GDM1 (cell line): ENCODE results near the gene PTGFRN.
A peak's percentile ranks its signal among the peaks of the same experiment; 100 is the strongest.

Source experiments
- DNase-seq: peaks from one replicate; lab custom pipeline; 2025; lab: John Stamatoyannopoulos, UW

The PTGFRN gene

DNA sequence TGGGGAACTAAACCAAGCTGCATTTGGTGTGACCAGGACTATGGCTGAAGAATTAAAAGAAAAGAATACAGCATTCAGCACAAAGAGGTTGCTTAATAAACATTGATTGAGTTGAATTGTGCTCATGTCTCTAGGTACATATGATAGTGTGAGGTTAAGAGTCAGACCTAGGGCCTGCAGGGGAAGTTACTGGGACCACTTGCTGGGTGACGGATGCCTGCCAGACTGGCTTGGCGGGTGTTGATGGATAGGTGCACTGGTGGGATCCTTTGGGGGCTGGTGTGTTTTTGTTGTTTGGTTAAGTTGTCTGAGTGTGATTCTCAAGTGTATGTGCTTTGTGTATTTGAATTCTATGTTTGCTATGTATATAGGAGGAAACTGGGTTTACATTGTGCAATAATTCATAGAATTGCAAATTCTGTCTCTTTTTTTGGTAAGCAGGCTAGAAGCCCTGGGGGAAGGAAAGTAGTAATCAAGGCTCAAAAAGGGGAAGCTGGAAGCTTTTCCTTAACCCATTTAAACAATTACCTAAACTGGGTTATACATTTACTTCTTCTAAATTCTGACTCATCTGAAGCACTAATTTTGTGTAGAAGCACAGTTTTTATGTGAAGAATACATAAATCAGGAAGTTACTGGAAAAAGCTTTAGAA lies 93.6 kb downstream of the PTGFRN start:
- peak; percentile 24 for DNase-seq

DNA sequence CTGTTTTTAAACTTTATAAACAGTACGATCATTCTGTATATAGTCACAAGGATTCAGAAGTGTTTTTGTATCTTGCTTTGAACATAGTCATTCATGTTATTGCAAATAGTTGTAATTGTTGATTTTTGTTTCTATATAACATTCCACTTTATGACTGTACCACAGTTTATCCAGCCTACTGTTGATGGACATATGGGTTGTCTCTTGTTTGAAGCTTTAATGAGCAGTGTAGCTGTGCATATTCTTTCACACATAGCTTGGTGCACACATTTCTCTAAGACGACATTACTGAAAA lies 98.0 kb downstream of the PTGFRN start:
- no peak for DNase-seq

DNA sequence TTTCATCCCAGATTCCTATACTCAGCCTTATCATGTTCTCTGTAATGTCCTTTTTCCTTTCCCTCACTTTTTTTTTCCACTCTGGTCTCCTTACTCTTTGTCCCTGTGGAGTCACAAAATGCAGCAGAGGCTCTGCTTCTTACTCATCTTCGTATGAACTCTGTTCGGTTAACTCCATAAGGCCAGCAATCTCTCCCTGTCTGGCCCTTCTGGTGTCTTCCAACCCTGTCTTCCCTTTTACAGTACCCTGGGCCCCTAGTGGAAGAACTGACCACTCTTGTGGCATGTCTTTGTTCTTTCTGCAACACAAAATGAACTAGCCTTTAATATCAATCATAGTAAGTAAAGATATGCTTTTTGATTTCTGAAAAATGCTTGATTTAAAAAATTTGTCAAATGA lies 98.9 kb downstream of the PTGFRN start:
- DNase-seq: no peak

DNA sequence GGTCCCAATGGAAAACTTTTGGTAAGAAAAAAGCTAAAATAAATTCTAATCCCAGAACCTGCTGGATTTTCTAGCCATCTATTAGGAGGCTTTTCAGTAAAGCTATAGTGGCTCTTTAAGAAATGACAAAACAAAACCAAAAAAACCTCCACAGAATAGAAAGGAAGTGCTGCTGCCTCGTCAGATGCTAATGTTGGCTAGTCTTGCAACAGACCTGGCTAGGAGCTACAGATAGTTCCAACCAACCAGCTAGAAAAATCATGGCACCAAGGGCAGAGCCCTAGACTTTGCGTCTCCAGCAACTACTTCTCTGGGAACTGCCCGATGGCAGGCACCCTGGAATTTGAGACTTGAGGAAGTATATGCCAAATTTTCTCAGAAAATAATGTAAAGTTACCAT lies 99.4 kb downstream of the PTGFRN start:
- DNase-seq: peak; percentile 23

DNA sequence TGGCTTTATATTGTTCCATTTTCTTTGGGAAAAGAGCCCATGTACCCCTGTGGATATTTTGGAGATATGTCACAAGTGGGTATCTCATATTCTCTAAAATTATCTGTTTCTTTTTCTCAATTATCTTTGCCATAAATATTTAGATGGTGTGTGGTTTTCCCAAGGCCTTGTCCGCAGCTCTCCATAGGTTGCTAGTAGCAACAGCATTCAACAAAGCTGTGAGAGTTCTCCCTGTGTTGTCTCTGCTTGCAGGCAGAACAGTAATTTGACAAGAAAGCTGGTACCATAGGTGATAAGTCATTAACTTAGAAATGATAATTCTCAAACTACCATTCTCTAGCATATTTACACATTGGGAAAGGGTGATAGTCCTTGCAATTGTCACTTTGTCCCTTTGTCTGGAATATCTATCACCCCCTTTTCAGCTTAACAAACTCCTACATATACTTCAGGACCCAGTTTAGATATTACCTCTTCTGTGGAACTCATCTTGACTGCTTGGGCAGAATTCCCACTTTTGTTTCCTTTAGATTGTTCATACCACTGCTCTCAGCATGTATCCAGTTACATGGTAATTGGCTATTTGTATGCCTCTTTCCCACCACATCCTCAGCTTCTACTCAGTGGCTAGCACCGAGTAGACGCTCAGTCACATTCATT lies 100.7 kb downstream of the PTGFRN start:
- no peak for DNase-seq

DNA sequence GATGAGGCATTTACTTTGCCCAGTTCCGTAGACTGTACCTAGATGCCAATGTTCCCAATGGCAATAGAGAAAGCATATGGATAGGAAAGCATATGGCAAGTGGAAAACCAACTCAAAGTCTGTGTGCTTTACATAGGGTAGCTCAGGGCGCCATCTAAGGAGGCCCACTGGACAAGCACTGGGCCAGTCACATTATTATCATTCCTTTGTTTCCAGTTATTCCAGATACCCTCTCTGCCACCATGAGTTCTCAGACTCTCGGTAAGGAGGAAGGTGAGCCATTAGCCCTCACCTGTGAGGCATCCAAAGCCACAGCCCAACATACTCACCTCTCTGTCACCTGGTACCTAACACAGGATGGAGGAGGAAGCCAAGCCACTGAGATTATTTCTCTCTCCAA lies 101.6 kb downstream of the PTGFRN start:
- no peak for DNase-seq

DNA sequence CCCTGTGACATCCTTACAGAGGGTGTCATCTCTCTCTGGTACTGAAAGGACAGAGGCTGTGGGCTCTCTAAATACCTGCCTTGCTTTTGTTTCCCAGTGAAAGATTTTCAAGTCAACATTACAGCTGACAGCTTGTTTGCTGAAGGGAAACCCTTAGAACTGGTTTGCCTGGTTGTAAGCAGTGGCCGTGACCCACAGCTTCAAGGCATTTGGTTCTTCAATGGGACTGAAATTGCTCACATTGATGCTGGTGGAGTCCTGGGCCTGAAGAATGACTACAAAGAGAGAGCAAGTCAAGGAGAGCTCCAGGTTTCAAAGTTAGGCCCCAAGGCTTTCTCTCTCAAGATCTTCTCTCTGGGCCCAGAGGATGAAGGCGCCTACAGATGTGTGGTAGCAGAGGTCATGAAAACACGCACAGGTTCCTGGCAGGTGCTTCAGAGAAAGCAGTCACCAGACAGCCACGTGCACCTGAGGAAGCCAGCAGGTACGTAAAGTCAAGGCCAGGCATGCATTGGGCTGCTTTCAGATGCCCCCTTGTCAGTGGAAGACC lies 103.7 kb downstream of the PTGFRN start:
- DNase-seq: no peak

DNA sequence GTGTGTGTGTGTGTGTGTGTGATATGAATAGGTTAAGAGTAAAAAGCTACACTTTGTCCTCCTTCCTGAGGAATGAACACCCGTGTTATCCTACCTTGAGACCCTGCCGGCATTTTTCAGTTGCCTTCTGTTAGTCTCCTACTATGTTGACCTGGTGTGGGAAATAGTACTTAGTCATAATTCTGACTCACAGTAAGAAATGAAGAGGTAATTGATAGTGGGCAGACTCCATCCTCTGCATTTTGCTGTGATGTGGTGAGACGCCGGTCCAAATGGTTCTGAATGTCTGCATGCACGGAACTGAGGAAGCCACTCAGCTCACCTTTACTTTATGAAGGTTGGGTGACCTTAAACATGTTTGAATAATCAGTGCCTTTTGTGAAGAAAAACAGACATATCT lies 104.5 kb downstream of the PTGFRN start:
- no peak for DNase-seq

DNA sequence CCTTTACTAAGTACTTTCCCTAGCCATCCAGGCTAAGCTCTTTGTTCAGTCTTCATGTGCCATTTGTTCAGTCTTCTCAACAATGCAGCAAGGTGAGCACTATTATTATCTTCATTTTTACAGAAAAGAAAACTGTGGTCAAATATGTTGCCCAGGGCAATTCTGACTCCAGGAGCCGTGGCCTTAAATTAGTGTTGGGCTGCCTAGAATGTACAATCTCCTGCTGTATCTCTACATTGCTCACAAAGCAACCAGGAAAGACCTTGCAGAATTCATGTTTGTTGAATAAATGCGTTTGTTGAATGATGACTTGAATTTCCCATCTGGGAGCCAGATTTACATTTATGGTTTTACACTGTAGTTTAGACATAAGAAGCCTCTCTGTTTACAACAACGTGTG lies 106.0 kb downstream of the PTGFRN start:
- no peak for DNase-seq

DNA sequence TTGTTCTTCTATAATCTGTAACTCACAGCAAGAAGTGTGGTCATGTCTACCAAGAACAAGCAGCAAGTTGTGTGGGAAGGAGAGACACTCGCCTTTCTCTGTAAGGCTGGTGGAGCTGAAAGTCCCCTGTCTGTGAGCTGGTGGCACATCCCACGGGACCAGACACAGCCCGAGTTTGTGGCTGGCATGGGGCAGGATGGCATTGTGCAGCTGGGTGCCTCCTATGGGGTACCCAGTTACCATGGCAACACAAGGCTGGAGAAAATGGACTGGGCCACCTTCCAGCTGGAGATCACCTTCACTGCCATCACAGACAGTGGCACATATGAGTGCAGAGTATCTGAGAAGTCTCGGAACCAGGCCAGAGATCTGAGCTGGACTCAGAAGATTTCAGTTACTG lies 107.3 kb downstream of the PTGFRN start:
- DNase-seq: no peak

DNA sequence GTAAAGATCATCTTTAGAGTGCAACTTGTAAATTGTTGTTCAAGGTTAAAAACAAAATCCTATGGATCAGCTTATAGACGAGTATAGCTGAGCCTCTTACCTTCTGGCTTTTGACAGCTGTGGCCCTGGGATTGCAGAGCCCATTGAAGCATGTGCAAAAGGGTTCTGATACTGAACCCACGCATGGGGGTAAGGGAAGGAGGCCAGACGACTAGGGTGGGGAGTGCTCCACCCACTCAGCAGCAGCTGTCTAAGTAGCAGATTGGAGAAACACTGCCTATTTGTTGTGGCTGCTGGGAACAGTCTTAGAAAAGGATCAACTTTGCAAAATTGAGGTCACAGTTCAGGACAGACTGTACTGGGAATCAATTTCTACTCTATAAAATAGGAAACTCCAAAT lies 107.9 kb downstream of the PTGFRN start:
- no peak for DNase-seq

DNA sequence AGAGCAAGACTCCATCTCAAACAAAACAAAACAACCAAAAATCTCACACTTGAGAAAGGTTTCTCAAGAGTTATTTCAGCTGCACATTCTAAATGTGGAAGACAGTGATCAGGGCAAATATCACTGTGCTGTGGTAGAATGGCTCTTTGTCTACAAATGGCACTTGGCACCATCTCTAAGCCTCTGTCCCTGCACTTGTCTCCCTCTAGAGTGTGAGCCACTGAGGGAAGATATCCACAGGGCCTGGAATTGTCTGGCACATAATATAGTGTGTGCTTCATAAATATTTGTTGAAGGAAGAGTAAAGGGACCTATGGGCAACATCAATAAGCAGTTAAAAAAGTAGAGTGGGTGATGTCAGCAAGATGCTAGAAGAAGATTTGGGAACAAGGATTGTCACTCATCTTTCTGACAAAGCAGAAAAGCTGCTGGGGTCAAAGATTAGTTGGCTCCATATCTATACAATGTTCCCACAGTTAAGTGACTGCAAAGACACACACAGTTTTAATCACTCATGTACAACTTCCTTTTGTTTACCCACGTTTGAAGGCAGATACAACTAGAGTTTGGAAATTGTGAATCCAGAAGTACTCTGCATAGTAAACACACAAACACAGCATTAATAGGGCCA lies 110.9 kb downstream of the PTGFRN start:
- no peak for DNase-seq

DNA sequence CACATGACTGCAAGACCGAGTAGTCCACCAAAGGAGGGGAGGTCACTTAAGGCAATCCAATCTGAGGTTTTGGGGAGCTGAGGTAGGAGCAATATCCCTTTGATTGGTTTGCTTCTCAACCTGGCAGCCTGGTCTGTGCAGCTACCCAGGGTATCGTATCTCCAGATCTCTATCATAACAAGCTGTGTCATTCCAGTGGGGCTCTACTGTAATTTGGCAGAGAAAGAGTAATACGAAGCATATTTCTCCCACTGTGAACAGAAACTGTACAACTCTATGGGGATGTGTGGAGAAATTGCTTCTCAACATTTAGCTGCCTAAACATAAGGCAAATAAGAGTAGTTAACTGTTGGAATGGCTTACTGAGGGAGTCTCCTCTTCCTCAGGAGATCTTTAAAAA lies 112.4 kb downstream of the PTGFRN start:
- DNase-seq: no peak

DNA sequence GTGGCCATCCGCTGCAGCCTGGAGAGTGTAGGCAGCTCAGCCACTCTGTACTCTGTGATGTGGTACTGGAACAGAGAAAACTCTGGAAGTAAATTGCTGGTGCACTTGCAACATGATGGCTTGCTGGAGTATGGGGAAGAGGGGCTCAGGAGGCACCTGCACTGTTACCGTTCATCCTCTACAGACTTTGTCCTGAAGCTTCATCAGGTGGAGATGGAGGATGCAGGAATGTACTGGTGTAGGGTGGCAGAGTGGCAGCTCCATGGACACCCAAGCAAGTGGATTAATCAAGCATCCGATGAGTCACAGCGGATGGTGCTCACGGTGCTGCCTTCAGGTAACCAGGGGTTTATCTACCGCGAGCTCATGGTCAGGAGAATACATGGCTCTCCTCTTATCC lies 115.9 kb downstream of the PTGFRN start:
- DNase-seq: no peak

DNA sequence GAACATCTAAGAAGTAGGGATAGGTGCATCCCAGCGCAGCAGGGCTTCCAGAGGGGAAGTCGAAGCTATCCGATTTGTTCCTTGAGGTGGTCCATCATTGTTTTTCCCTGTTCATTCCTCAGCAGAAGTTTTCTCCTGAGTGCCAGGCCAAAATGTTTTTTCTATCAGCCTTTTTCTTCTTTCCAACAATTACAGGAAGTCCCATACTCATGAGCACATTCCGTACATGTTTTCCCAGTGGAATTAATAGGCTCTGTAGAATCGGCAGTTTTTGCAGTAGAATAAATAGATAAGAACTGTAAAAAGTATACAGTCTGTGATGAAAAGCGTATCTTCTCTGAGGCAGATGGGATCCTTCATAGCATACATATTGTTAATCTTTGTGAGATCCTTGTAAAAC lies 116.6 kb downstream of the PTGFRN start:
- no peak for DNase-seq

DNA sequence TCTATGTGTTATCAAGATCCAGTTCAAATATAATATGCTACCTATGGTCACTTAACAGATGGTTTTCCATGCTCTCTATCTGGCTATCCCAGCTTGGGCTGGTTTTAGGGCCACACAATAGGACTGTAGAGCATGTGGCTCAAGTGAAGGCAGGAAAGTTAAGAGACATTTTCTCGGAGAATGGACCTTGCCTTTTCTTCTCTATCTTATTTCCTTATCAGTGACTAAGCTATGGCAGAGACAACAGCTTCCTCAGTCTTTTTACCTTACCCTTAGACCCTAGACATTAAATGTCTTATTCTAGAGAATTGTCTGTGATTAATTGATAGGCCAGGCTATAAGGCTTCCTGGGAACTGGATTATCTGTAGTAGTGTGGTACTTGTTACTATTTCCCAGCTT lies 120.0 kb downstream of the PTGFRN start:
- no peak for DNase-seq

DNA sequence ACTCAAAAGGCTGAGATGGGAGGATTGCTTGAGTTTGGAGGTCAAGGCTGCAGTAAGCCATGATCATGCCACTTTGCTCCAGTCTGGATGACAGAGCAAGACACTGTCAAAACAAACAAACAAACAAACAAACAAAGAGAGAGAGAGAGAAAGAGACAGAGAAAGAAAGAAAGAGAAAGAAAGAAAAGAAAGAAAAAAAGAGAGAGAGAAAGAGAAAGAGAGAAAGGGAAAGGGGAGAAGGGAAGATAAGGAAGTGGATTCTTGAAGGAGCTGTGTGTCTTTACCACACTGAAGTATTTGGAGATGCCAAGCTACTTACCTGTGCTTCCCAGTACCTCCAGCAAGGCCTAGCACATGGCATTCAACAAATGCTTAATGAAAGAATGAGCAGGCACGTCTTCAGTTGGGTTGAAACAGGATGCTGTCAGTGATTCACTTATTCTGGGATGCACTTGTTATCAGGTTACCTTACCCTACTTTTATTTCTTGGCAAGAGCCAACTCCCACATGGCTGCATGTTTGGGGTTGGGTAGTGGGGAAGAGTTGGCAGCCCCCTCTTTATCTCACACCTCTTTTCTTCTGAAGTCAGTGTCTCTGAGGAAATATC lies 120.7 kb downstream of the PTGFRN start:
- no peak for DNase-seq

DNA sequence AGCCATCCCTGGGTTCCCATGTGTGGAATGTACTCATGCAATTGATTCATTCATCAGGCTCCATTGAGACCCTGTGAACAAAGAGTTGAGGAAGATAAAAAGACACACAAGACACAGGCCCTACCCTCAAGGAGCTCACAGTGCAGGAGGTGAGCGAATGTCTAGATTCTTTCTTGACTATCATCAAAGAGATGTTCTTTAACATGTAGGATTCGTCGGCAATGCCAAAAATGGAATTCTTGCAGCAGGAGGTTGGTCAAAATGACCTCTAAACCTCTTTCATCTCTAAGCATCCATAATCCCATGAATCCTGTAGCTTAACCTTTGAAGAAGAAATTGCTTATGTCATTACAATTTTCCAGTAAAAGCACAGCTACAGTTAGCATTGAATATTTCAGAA lies 122.5 kb downstream of the PTGFRN start:
- DNase-seq: no peak

DNA sequence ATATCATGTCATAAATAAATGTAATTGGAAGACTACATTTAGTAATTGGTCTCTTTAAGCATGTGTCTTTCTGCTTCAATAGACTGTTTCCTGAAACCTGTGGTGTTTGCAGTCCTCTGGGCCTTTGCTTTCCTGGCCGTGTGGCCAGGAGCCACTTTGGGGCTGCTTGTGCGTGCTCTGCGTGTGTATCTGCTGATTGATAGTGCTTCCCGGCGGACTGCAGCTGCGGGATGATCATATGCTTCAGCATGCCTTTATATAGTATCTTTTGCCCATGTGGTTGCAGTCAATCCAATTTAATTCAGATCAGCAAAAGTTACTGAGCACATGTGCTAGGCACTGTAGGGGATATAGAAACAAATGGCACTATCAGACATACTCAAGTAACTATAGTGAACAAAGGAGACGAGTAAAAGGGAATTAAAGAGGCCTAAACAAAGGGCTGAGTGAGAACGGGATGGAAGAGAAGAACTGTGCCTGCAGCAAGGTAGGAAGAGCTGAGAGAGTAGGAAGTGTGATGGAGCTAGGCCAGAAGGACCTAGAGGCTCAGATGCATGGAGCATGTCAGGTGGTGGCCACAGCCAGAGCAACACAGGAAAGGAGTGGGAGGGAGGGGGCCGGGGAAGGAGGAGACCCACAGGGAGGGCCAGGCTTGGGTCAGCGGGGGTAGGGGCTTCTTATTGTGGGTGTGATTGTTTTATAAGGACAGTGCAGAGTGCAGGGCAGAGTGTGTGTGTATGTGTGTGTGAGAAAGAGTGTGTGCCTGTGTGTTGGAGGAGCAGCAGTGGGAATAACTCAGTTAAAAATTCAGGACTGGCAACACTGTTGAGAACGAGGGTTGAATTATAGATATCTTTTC lies 123.2 kb downstream of the PTGFRN start:
- DNase-seq: no peak

DNA sequence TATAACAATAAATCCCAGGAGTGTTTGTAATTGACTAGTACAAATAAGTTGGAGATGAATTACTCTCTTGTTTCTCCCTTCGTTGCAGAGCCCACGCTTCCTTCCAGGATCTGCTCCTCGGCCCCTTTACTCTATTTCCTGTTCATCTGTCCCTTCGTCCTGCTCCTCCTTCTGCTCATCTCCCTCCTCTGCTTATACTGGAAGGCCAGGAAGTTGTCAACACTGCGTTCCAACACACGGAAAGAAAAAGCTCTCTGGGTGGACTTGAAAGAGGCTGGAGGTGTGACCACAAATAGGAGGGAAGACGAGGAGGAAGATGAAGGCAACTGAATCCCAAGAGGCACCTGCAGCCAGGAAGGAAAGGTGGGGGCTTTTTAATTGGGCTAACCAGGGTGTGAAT lies 124.1 kb downstream of the PTGFRN start:
- DNase-seq: no peak

DNA sequence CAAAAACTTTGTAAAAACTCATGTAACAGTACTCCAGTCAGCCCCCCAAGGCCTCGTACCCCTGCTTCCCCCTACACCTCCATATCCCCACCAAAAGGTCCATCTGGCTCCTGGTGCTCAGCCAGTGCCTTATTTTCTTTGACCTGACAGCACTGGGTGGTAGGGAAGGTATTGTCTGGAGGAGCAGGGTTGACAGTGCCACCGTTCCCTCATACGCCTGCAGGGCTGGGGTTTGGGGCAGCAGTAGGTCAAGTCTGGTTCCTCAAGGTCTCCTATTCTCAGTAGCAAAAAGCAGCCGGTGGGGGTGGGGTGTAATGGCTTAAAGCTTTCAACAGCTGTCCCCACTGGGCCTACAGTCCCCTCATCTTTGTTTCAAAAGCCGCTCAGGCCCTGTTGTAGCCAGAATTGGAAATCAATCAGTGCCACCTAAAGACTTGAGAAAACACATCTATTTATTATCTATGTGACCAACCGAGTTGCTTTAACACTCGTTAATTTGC lies 125.1 kb downstream of the PTGFRN start:
- DNase-seq: no peak

DNA sequence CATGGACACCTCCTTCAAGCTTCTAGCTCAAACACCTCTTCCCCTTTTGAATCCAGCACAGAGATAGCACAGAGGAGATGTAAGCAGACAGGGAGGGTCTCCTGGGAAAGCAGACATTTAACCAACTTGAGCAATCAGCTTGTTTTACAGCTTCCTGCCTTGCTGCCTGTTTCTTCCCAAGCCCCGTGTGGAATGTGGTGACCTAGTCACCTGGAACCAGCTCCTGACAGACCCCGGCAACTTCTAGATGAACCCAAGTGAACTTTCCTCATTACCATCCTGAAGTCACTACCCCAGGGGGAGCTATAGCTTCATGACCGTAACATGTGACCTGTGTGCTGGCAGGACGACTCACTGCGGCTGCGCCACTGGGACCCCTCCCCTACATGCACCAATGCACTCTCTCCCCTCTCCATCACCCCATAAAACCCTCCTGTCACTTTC lies 126.3 kb downstream of the PTGFRN start:
- DNase-seq: no peak
